B cell (primary cell): ENCODE results near the gene TRIM29. TPM values are rescaled to one million over a fixed set of nuclear protein-coding genes. Genes with fewer than 3 reads are reported as not detected.

Experiments
- ATAC-seq: fragments of 200-7000 bp; cut with Tn5 transposase; one replicate; pipeline ENCODE4 v1.10.0; 2021; ENCODE audit warnings: low read depth, mild to moderate bottlenecking, moderate number of reproducible peaks, moderate library complexity
- CTCF ChIA-PET: fragments of 350-600 bp; sonication (Branson Sonifier 250); formaldehyde crosslinking; loops from one replicate; lab custom pipeline; 2021; ENCODE audit warnings: antibody characterized with exemption, inconsistent platforms; lab: Charles Lee
- POLR2A ChIA-PET: fragments of 350-600 bp; sonication (Branson Sonifier 250); formaldehyde crosslinking; loops from one replicate; lab custom pipeline; 2021; ENCODE audit warnings: antibody characterized with exemption; lab: Charles Lee
- DNase-seq: peaks from one replicate; pipeline ENCODE4 v3.0.0; 2013
- H2AFZ ChIP-seq: 2 replicates; pipeline ENCODE4 v1.6.1; 2012; ENCODE audit warnings: mild to moderate bottlenecking, low read depth, low read length; ENCODE audit not compliant: insufficient read depth, poor library complexity, severe bottlenecking
- H3K27ac ChIP-seq, 2 donors: 1 replicate in 1 of 2; 2 replicates in 1 of 2; pipeline ENCODE4 v1.5.1; 2012 to 2013; ENCODE audit warnings: low read length in 2 of 2, mild to moderate bottlenecking in 2 of 2, moderate library complexity in 1 of 2
- H3K27me3 ChIP-seq, 4 experiments: fragments of 200-600 bp in 1 of 4; sonication (generic) in 1 of 4; replicated peaks in 1 of 4; 1 replicate in 2 of 4; 2 replicates in 2 of 4; pipeline versions ENCODE4 v1.6.1 to v1.7.0; 2013 to 2016; ENCODE audit warnings: low read length in 3 of 4, mild to moderate bottlenecking in 2 of 4, mixed read lengths in 1 of 4, moderate library complexity in 1 of 4; ENCODE audit not compliant: insufficient read depth in 4 of 4, control insufficient read depth in 3 of 4; ENCODE audit errors: control extremely low read depth in 1 of 4
- H3K36me3 ChIP-seq, 2 experiments: replicated peaks in 1 of 2; 1 replicate in 1 of 2; 2 replicates in 1 of 2; pipeline versions ENCODE4 v1.6.1 to v1.7.1; 2013; ENCODE audit warnings: low read length in 1 of 2; ENCODE audit not compliant: insufficient read depth in 2 of 2, control insufficient read depth in 1 of 2; ENCODE audit errors: control extremely low read depth in 1 of 2, extremely low read depth in 1 of 2
- H3K4me1 ChIP-seq, 2 donors: fragments of 200-600 bp in 1 of 2; sonication (generic) in 1 of 2; 1 replicate in 1 of 2; 2 replicates in 1 of 2; pipeline versions ENCODE4 v1.5.1 to v1.6.1; 2013 to 2017; ENCODE audit warnings: low read length in 2 of 2; ENCODE audit not compliant: control insufficient read depth in 2 of 2, insufficient read depth in 2 of 2
- H3K4me2 ChIP-seq: replicated peaks from 2 replicates; pipeline ENCODE3; 2012; ENCODE audit warnings: mild to moderate bottlenecking, low read depth, low read length; ENCODE audit not compliant: poor library complexity, severe bottlenecking
- H3K4me3 ChIP-seq, 5 experiments: fragments of 200-600 bp in 1 of 5; sonication (generic) in 1 of 5; 1 replicate in 3 of 5; 2 replicates in 2 of 5; pipeline versions ENCODE4 v1.5.1 to v1.7.0; 2011 to 2016; ENCODE audit warnings: low read length in 4 of 5, mild to moderate bottlenecking in 4 of 5, low read depth in 2 of 5, control low read depth in 1 of 5, moderate library complexity in 1 of 5; ENCODE audit not compliant: insufficient read depth in 1 of 5; ENCODE audit errors: control extremely low read depth in 1 of 5, extremely low read depth in 1 of 5
- H3K79me2 ChIP-seq: fragments of 200-600 bp; sonication (generic); one replicate; pipeline ENCODE4 v1.6.0; 2016; ENCODE audit warnings: low read length; ENCODE audit not compliant: control insufficient read depth, insufficient read depth
- H3K9ac ChIP-seq: fragments of 200-600 bp; sonication (generic); 2 replicates; pipeline ENCODE4 v1.6.1; 2017; ENCODE audit warnings: mild to moderate bottlenecking, low read length, moderate library complexity
- H3K9me3 ChIP-seq, 3 donors: one replicate each; pipeline versions ENCODE4 v1.6.1 to v1.7.1; 2013; ENCODE audit warnings: low read length in 2 of 3; ENCODE audit not compliant: control insufficient read depth in 2 of 3, insufficient read depth in 1 of 3; ENCODE audit errors: control extremely low read depth in 1 of 3
- H4K20me1 ChIP-seq: 2 replicates; pipeline ENCODE4 v1.6.0; 2012; ENCODE audit warnings: mild to moderate bottlenecking, low read length; ENCODE audit not compliant: insufficient read depth, control insufficient read depth, poor library complexity, severe bottlenecking
- H3K27ac Mint-ChIP-seq: one replicate; pipeline ENCODE4 v1.8.0; 2021; ENCODE audit warnings: mixed read lengths
- H3K27me3 Mint-ChIP-seq: one replicate; pipeline ENCODE4 v1.8.0; 2021; ENCODE audit warnings: mixed read lengths
- H3K4me1 Mint-ChIP-seq: one replicate; pipeline ENCODE4 v1.8.0; 2021; ENCODE audit warnings: mixed read lengths
- H3K4me3 Mint-ChIP-seq: one replicate; pipeline ENCODE4 v1.8.0; 2021; ENCODE audit warnings: mixed read lengths
- H3K9me3 Mint-ChIP-seq: one replicate; pipeline ENCODE4 v1.8.0; 2022; ENCODE audit warnings: mixed read lengths; ENCODE audit not compliant: insufficient read depth
- CTCF ChIP-seq: fragments of 200-600 bp; IDR thresholded peaks from one replicate; pipeline ENCODE4 v1.8.0; 2022; ENCODE audit warnings: antibody characterized with exemption, mild to moderate bottlenecking
- EZH2 ChIP-seq: IDR thresholded peaks from 2 replicates; pipeline ENCODE4 v1.6.1; 2012; ENCODE audit warnings: borderline replicate concordance, low read depth, mild to moderate bottlenecking, moderate library complexity, low read length; ENCODE audit not compliant: insufficient read depth, poor library complexity, severe bottlenecking
- WGBS: methylation state at CpG from one replicate; pipeline ENCODE4 v1.1.5; 2013; ENCODE audit warnings: missing lambda C conversion rate; ENCODE audit not compliant: insufficient coverage; 5-methylcytosine and 5-hydroxymethylcytosine counted together
- intact Hi-C: fragments of 100-400 bp; cut with micrococcal nuclease; formaldehyde crosslinking; loops from one replicate; pipeline ENCODE4 v1.10.0; 2022
- polyA plus RNA-seq: library from polyadenylated mRNA; depleted of rRNA; stranded (reverse); fragments of >200 nt; gene quantifications from 2 replicates; pipeline ENCODE4 v1.2.3, GENCODE V29; 2012
- total RNA-seq, 2 donors: library from RNA; stranded (reverse); fragments of 120-200 nt in 1 of 2; gene quantifications; 1 replicate in 1 of 2; 2 replicates in 1 of 2; pipeline versions ENCODE4 v1.2.3 to v1.2.4, GENCODE V29; 2013 to 2022

TRIM29 gene
- total and polyA plus RNA-seq, 2 donors (not counting 1 experiment from before 2014, with no cell fraction given): not detected

DNA sequence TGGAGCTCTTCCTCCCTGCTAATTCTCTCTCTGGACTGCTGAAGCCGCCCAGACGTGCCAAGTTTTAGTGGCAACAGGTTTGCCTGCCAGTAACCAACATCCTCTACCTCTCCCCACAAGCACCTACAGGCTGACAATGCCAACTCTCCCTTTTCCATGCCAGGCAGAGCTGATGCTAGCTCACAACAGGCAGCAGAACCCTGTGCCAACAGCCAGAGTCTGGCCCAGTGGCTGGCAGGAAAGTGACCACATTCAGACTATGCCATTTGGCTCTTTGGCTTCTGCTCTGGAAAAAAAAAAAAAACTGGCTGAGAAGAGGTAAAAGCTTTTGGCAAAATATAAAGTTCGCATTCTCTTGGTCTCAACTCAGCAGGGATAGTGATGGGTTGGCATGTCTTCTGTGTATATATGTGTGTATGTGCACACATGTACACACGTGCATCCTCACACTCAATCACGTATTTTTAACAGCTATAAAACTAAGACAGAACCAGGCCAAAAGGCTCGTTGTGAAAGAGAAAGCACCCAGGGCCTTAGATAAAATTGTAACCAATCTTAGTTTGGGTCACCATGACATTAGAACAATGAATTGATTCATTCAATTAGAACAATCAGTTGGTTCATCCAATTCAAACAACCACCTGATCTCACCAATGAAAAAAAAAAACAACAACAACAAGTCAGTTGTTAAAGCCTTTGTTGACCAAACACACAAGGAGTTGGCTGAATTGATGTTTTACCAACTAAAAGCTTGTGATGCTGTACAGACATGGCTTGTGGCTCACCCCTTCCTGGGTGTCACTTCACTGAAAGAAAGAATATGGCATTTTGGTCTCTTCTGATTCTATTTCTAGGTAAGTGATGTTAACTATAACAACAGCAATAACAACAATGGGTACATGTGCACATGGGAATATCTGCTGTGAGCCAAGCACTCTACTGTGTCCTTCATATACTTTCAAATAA, 48.6 kb downstream of the TRIM29 start:
- Histone ChIP-seq H3K9ac (no peak overlapping the region), H3K36me3 (no peaks in the 10 kb centered on the region), H3K4me2 (no peak overlapping the region), H3K79me2 (no peaks in the 10 kb centered on the region), H4K20me1 (no peaks in the 10 kb centered on the region), H3K9me3 (peaks cover 0 to 4% (median 0%) of the 10 kb centered on the region in 3 donors), H2AFZ (no peak overlapping the region), H3K4me1 (no peaks in the 10 kb centered on the region), H3K4me3 (no peak overlapping the region), H3K27ac (no peak overlapping the region), H3K27me3 (no peaks in the 10 kb centered on the region)
- TF ChIP-seq EZH2 (no peak), CTCF (no peak)
- ChIA-PET POLR2A (no interaction called here), CTCF (interaction anchor here (0.7 kb wide), 1 partner anchor 9 kb away, joined by 4 read pairs; no protein-coding TSS in a partner anchor)
- Mint-ChIP-seq H3K27ac (no peak overlapping the region), H3K4me3 (no peak overlapping the region), H3K27me3 (peaks cover 3% of the 10 kb centered on the region), H3K4me1 (no peaks in the 10 kb centered on the region), H3K9me3 (no peaks in the 10 kb centered on the region)
- intact Hi-C loops: no loop called here
- 72% methylated on average over 2 of the region's 6 CpGs for WGBS
- no peak for ATAC-seq
- DNase-seq: no peak

DNA sequence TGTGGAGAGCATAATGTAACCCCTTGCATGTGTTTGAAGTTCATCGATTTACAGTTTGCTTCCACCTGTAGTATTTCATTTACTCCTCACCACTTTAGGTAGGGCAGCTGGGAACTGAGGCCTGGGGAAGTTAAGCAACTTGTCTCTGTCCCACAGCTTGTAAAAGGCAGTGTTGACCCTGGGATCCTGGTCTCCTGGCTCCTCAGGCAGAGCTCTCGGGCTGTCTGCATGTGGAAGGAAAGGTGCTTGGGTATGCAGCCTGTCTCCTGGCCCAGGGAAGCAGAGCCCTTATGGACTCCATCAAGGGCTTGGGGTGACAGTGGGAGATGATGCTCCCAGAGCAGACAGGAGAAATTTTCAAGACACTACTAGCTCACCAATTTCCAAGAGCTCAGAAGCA, 49.9 kb downstream of the TRIM29 start:
- ChIA-PET CTCF (no interaction called here), POLR2A (no interaction called here)
- Mint-ChIP-seq H3K27me3 (no peaks in the 10 kb centered on the region), H3K27ac (no peak overlapping the region), H3K4me1 (no peaks in the 10 kb centered on the region), H3K9me3 (no peaks in the 10 kb centered on the region), H3K4me3 (no peak overlapping the region)
- no peak overlapping the region for H3K4me2 ChIP-seq
- no peaks in the 10 kb centered on the region for H3K4me1 ChIP-seq
- ATAC-seq (no peak), DNase-seq (no peak)
- H4K20me1 ChIP-seq: no peaks in the 10 kb centered on the region
- peaks cover 0 to 4% (median 0%) of the 10 kb centered on the region in 3 donors for H3K9me3 ChIP-seq
- H3K79me2 ChIP-seq: no peaks in the 10 kb centered on the region
- H3K27me3 ChIP-seq: no peaks in the 10 kb centered on the region
- no peak overlapping the region for H3K27ac ChIP-seq
- intact Hi-C loops: no loop called here
- WGBS: 86% methylated on average over 1 of the region's 2 CpGs
- no peaks in the 10 kb centered on the region for H3K36me3 ChIP-seq
- no peak for TF ChIP-seq CTCF
- H3K4me3 ChIP-seq: no peak overlapping the region
- H3K9ac ChIP-seq: no peak overlapping the region
- H2AFZ ChIP-seq: no peak overlapping the region
